Glutamatergic neuron (in vitro differentiated cells): ENCODE measurements around the gene GPRASP3. TPM values are rescaled to one million over a fixed set of nuclear protein-coding genes. Genes with fewer than 3 reads are reported as not detected.

Source experiments
- DNase-seq: peaks from one replicate; pipeline ENCODE4 v3.0.0; 2022
- H3K27ac Mint-ChIP-seq: one replicate; pipeline ENCODE4 v1.8.0; 2020; ENCODE audit warnings: mild to moderate bottlenecking, mixed read lengths, inconsistent platforms; ENCODE audit not compliant: unreplicated experiment
- H3K27me3 Mint-ChIP-seq: one replicate; pipeline ENCODE4 v1.8.0; 2020; ENCODE audit warnings: mild to moderate bottlenecking, moderate library complexity, mixed read lengths, inconsistent platforms; ENCODE audit not compliant: unreplicated experiment
- H3K36me3 Mint-ChIP-seq: one replicate; pipeline ENCODE4 v1.8.0; 2020; ENCODE audit warnings: mild to moderate bottlenecking, mixed read lengths, inconsistent platforms; ENCODE audit not compliant: unreplicated experiment
- H3K4me1 Mint-ChIP-seq: one replicate; pipeline ENCODE4 v1.8.0; 2020; ENCODE audit warnings: mild to moderate bottlenecking, low read depth, mixed read lengths, inconsistent platforms; ENCODE audit not compliant: unreplicated experiment
- H3K4me3 Mint-ChIP-seq: one replicate; pipeline ENCODE4 v1.8.0; 2020; ENCODE audit warnings: mild to moderate bottlenecking, mixed read lengths, inconsistent platforms; ENCODE audit not compliant: unreplicated experiment
- H3K9me3 Mint-ChIP-seq: one replicate; pipeline ENCODE4 v1.8.0; 2020; ENCODE audit warnings: mild to moderate bottlenecking, moderate library complexity, mixed read lengths, inconsistent platforms; ENCODE audit not compliant: unreplicated experiment
- total RNA-seq: library from RNA; stranded (reverse); fragmentation: NEBNext Ultra II Directional; extraction: Animal tissue kit (Norgen Biotek cat#: 25700); gene quantifications from one replicate; pipeline ENCODE4 v1.2.1, GENCODE V29; 2021; ENCODE audit not compliant: unreplicated experiment
- TF ChIP-seq, protein P1 (sequence below): fragments of 200-600 bp; sonication (generic); IDR thresholded peaks from one replicate; pipeline ENCODE4 v1.5.0; 2021; ENCODE audit not compliant: partially characterized antibody, unreplicated experiment

Gene GPRASP3
- total RNA-seq, 1 donor from 2014 or later = 19.4 TPM

DNA sequence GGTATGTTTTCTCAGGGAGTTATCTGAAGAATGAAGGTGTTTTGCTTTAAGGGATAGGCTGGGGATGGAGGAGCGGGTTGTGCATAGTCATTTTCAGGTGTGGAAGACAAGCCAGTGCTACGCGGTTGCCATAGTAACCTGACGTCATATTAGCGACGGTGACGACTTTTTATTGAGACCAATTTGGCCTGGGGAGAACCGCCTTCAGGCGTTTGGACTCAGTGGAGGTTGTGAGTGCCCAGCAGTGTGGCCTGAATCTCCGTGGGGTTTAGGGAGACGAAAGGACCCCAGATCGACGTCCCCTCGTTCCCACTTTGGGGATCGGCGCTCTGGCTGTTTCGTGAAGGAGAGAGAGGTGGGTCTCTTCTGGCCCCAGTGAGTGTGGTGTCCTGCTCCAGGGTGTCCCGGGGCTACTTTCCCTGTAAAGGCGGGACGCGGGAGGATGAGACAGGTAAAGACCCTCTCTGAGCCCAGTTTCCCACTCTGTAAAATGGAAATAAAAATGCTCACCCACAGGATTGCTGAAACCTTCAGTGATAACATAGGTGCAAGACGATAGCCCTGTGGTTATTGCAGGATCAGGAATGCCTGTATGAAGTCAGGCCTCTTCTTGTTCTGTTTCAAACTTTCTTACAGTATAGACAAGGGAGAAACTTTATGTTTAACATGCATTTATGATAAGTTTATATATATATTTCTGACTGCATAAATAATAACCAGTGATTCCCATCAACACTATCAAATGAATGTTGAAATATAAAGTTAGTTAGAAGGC lies 48.6 kb downstream of the GPRASP3 start:
- Mint-ChIP-seq H3K4me3 (peak overlapping the region; percentile 98), H3K9me3 (peaks cover 6% of the 10 kb centered on the region), H3K36me3 (no peaks in the 10 kb centered on the region), H3K4me1 (peaks cover 4% of the 10 kb centered on the region), H3K27me3 (no peaks in the 10 kb centered on the region), H3K27ac (peak overlapping the region; percentile 95)
- TF ChIP-seq, protein P1, sequence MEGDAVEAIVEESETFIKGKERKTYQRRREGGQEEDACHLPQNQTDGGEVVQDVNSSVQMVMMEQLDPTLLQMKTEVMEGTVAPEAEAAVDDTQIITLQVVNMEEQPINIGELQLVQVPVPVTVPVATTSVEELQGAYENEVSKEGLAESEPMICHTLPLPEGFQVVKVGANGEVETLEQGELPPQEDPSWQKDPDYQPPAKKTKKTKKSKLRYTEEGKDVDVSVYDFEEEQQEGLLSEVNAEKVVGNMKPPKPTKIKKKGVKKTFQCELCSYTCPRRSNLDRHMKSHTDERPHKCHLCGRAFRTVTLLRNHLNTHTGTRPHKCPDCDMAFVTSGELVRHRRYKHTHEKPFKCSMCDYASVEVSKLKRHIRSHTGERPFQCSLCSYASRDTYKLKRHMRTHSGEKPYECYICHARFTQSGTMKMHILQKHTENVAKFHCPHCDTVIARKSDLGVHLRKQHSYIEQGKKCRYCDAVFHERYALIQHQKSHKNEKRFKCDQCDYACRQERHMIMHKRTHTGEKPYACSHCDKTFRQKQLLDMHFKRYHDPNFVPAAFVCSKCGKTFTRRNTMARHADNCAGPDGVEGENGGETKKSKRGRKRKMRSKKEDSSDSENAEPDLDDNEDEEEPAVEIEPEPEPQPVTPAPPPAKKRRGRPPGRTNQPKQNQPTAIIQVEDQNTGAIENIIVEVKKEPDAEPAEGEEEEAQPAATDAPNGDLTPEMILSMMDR = no peak
- DNase-seq = peak; percentile 71

Other genes with a start within 250 kb of the GPRASP3 start
- 3.7 TPM for gene TCP11X2, start 248.9 kb upstream of the GPRASP3 start, total RNA-seq
- 213 TPM for gene TMSB15A, start 204.0 kb upstream of the GPRASP3 start, total RNA-seq
- 16.2 TPM for gene ARMCX5, start 121.2 kb upstream of the GPRASP3 start, total RNA-seq
- 9.8 TPM for gene GPRASP1, start 69.3 kb upstream of the GPRASP3 start, total RNA-seq
- 24.6 TPM for gene GPRASP2, start 8.3 kb upstream of the GPRASP3 start, total RNA-seq
- gene RAB40AL, start 216.5 kb downstream of the GPRASP3 start, total RNA-seq = 1.8 TPM